K562 (cell line): Measurements from ENCODE around the gene LLCFC1. TPM values are rescaled to one million over a fixed set of nuclear protein-coding genes. Genes with fewer than 3 reads are reported as not detected.

Source experiments
- BACH1 ChIP-seq: fragments of 200-800 bp; sonication (Bioruptor generic); IDR thresholded peaks from 2 replicates; pipeline ENCODE4 v1.6.1; 2016; ENCODE audit warnings: missing genetic modification characterization, missing compliant biosample characterization
- CBX1 ChIP-seq: sonication (generic); IDR thresholded peaks from 2 replicates; pipeline ENCODE4 v1.6.1; 2016; ENCODE audit warnings: antibody characterized with exemption, low read depth, mild to moderate bottlenecking
- E2F5 ChIP-seq: sonication (generic); formaldehyde crosslinking; IDR thresholded peaks from 2 replicates; pipeline ENCODE4 v1.8.0; 2022; ENCODE audit warnings: mild to moderate bottlenecking, missing genetic modification reagents
- EGR1 ChIP-seq: fragments of 450-650 bp; conservative IDR thresholded peaks from 2 replicates; pipeline ENCODE4 v1.6.1; 2017; ENCODE audit warnings: mild to moderate bottlenecking
- ETV5 ChIP-seq: sonication (generic); formaldehyde crosslinking; IDR thresholded peaks from 2 replicates; pipeline ENCODE4 v1.4.0; 2020; ENCODE audit warnings: low read depth, mild to moderate bottlenecking, missing genetic modification reagents
- FOXA3 ChIP-seq, 2 experiments: fragments of 450-650 bp in 1 of 2; sonication (generic) in 1 of 2; formaldehyde crosslinking; IDR thresholded peaks in 1 of 2; conservative IDR thresholded peaks in 1 of 2; 2 replicates each; pipeline versions ENCODE4 v1.4.0 to v1.8.0; 2020 to 2022; ENCODE audit warnings: mild to moderate bottlenecking in 2 of 2, missing genetic modification reagents in 1 of 2
- L3MBTL2 ChIP-seq: fragments of 450-650 bp; IDR thresholded peaks from 2 replicates; pipeline ENCODE4 v1.6.1; 2016; ENCODE audit warnings: mild to moderate bottlenecking, moderate library complexity
- NEUROD1 ChIP-seq: fragments of 150-350 bp; IDR thresholded peaks from 2 replicates; pipeline ENCODE4 v1.6.1; 2014; ENCODE audit warnings: borderline replicate concordance, low read length, low read depth; ENCODE audit not compliant: partially characterized antibody
- NFXL1 ChIP-seq: fragments of 450-650 bp; formaldehyde crosslinking; IDR thresholded peaks from 2 replicates; pipeline ENCODE4 v1.4.0; 2021; ENCODE audit warnings: mild to moderate bottlenecking
- NR2C2 ChIP-seq, 2 experiments: fragments of 200-800 bp in 1 of 2; sonication (Bioruptor generic) in 1 of 2; sonication (generic) in 1 of 2; formaldehyde crosslinking in 1 of 2; IDR thresholded peaks; 2 replicates each; pipeline versions ENCODE4 v1.6.1 to v1.8.0; 2016 to 2022; ENCODE audit warnings: mild to moderate bottlenecking in 1 of 2, missing compliant biosample characterization in 1 of 2, missing genetic modification characterization in 1 of 2, missing genetic modification reagents in 1 of 2
- SMAD2 ChIP-seq: fragments of 150-350 bp; IDR thresholded peaks from 2 replicates; pipeline ENCODE4 v1.6.1; 2014; ENCODE audit warnings: low read depth, mild to moderate bottlenecking, low read length
- SNRNP70 ChIP-seq: fragments of 200-400 bp; formaldehyde crosslinking; optimal IDR thresholded peaks from 2 replicates; pipeline ENCODE3; 2017; ENCODE audit warnings: low read depth, low read length
- STAT5A ChIP-seq: IDR thresholded peaks from 2 replicates; pipeline ENCODE4 v1.6.1; 2012; ENCODE audit warnings: low read length, inconsistent platforms, borderline replicate concordance
- TGIF2 ChIP-seq: sonication (generic); formaldehyde crosslinking; IDR thresholded peaks from 2 replicates; pipeline ENCODE4 v1.8.1; 2022; ENCODE audit warnings: mild to moderate bottlenecking, missing genetic modification reagents, moderate library complexity
- UBTF ChIP-seq, 2 experiments: IDR thresholded peaks; 2 replicates each; pipeline ENCODE4 v1.6.1; 2012; ENCODE audit warnings: improper control_type of control experiment in 2 of 2, low read depth in 2 of 2, low read length in 2 of 2, borderline replicate concordance in 1 of 2
- ZNF175 ChIP-seq: fragments of 200-800 bp; sonication (Bioruptor generic); IDR thresholded peaks from 2 replicates; pipeline ENCODE4 v1.6.1; 2016; ENCODE audit warnings: low read depth, mild to moderate bottlenecking, missing genetic modification characterization, missing compliant biosample characterization
- ZNF655 ChIP-seq: fragments of 250-450 bp; sonication (Bioruptor Pico); IDR thresholded peaks from 2 replicates; pipeline ENCODE4 v1.5.0; 2021
- ZNF668 ChIP-seq: fragments of 250-450 bp; sonication (Bioruptor Pico); IDR thresholded peaks from 2 replicates; pipeline ENCODE4 v1.8.0; 2022; ENCODE audit warnings: mild to moderate bottlenecking, inconsistent platforms
- ZNF740 ChIP-seq, 3 experiments: fragments of 200-800 bp in 1 of 3; sonication (Bioruptor generic) in 1 of 3; sonication (generic) in 1 of 3; formaldehyde crosslinking in 1 of 3; IDR thresholded peaks; 2 replicates each; pipeline versions ENCODE4 v1.6.1 to v1.8.0; 2016 to 2022; ENCODE audit warnings: mild to moderate bottlenecking in 2 of 3, missing compliant biosample characterization in 2 of 3, missing genetic modification characterization in 2 of 3, missing genetic modification reagents in 1 of 3
- polyA plus RNA-seq, 8 experiments: library from polyadenylated mRNA; depleted of rRNA in 4 of 8; stranded (reverse) in 5 of 8; unstranded in 3 of 8; fragments of >200 nt; fragmentation: Nextera tagmentation in 2 of 8; fragmentation: Illumina TruSeq in 1 of 8; extraction: Ambion mirVana in 2 of 8; extraction: Trizol in 1 of 8; gene quantifications; 2 replicates each; pipeline versions ENCODE4 v1.2.1 to v1.2.3, GENCODE V29; 2011 to 2014; ENCODE audit warnings: inconsistent platforms in 1 of 8, missing spikeins in 1 of 8
- total RNA-seq, 7 experiments: library from RNA; depleted of rRNA in 6 of 7; stranded (reverse); fragments of >200 nt in 6 of 7; fragmentation: Illumina TruSeq in 2 of 7; extraction: Trizol in 2 of 7; gene quantifications; 2 replicates each; pipeline versions ENCODE4 v1.2.1 to v1.2.3, GENCODE V29; 2011 to 2021; ENCODE audit warnings: low replicate concordance in 1 of 7

The LLCFC1 gene
- total and polyA plus RNA-seq, 9 of the 15 experiments (the other 6 are each of a cell fraction or from before 2014, with no cell fraction given): not detected

- TF ChIP-seq CBX1 (no peak), ZNF175 (no peak), FOXA3 (CRISPR knock-in tag; conservative IDR thresholded peaks at IDR 0.05 in 1 of 2, IDR thresholded peaks at IDR 0.05 in 1 of 2) (no peak), BACH1 (tag) (no peak), NFXL1 (CRISPR knock-in tag) (no peak), NR2C2 (CRISPR knock-in tag; IDR thresholded peaks at IDR 0.05) (no peak), NR2C2 (tag; IDR thresholded peaks at IDR 0.05) (0 out of 2 replicates have a peak, but pooled peaks have one; percentile 10), ZNF668 (no peak), E2F5 (CRISPR knock-in tag) (no peak), TGIF2 (CRISPR knock-in tag) (no peak), SMAD2 (no peak), STAT5A (peak; percentile 85), UBTF (IDR thresholded peaks at IDR 0.05; ENCODE audit: borderline replicate concordance in 1 of 2, low read depth in 2 of 2, low read length in 2 of 2) (peak in 1 of 2 experiments; percentile 78; a peak in 1 of 4 replicates), ETV5 (CRISPR knock-in tag) (0 out of 2 replicates have a peak, but pooled peaks have one; percentile 57), SNRNP70 (no peak), NEUROD1 (peak; percentile 89), L3MBTL2 (0 out of 2 replicates have a peak, but pooled peaks have one; percentile 13), ZNF740 (CRISPR knock-in tag; IDR thresholded peaks at IDR 0.05) (peak; percentile 82), ZNF740 (tag; IDR thresholded peaks at IDR 0.05) (peak in 1 of 2 experiments; percentile 89; a peak in 2 of 4 replicates), ZNF655 (CRISPR knock-in tag) (no peak), EGR1 (peak; percentile 43)
These were observed 23.0 kb downstream of the LLCFC1 start, which contains the start of gene KEL (continued) for GRCh38 chr7:142961973-142962926.
